NT2/D1 (cell line): ENCODE measurements around the gene NR1I2.

Source experiments
- SUZ12 ChIP-seq: IDR thresholded peaks from 2 replicates; pipeline ENCODE4 v1.6.1; 2011; ENCODE audit not compliant: insufficient read length, insufficient read depth; ENCODE audit errors: extremely low read depth
- YY1 ChIP-seq: IDR thresholded peaks from 2 replicates; pipeline ENCODE4 v1.6.1; 2011; ENCODE audit not compliant: insufficient read length, insufficient read depth
- ZNF274 ChIP-seq: IDR thresholded peaks from 2 replicates; pipeline ENCODE4 v1.6.1; 2011; ENCODE audit warnings: mild to moderate bottlenecking, low read depth, low read length

- TF ChIP-seq ZNF274 (no peak), SUZ12 (no peak), YY1 (no peak)
Observed at GRCh38 chr3:119786409-119786808, 4.5 kb downstream of the NR1I2 start.
